Peyer's patch (tissue), 4 donors: ENCODE measurements around the gene NIPA2. TPM values are rescaled to one million over a fixed set of nuclear protein-coding genes. Genes with fewer than 3 reads are reported as not detected.

ENCODE experiments used
- DNase-seq, 3 donors: peaks; one replicate each; pipeline ENCODE4 v3.0.0-alpha.2; 2017 to 2019
- H3K27ac ChIP-seq, 4 donors: fragments of 200-600 bp; sonication (generic); one replicate each; pipeline ENCODE4 v1.5.1; 2016 to 2019
- H3K27me3 ChIP-seq, 2 donors: fragments of 200-600 bp; sonication (generic); one replicate each; pipeline ENCODE4 v1.5.1; 2019
- H3K36me3 ChIP-seq, 3 donors: fragments of 200-600 bp; sonication (generic); one replicate each; pipeline ENCODE4 v1.5.1; 2016 to 2019
- H3K4me1 ChIP-seq, 4 donors: fragments of 200-600 bp; sonication (generic); one replicate each; pipeline ENCODE4 v1.5.1; 2016 to 2019
- H3K4me3 ChIP-seq, 4 donors: fragments of 200-600 bp; sonication (generic); 1 replicate in 3 of 4; 2 replicates in 1 of 4; pipeline ENCODE4 v1.5.1; 2016 to 2019; ENCODE audit warnings: mild to moderate bottlenecking in 1 of 4
- H3K9me3 ChIP-seq, 4 donors: fragments of 200-600 bp; sonication (generic); one replicate each; pipeline ENCODE4 v1.5.1; 2016 to 2019; ENCODE audit warnings: mild to moderate bottlenecking in 1 of 4
- CTCF ChIP-seq, 6 experiments: fragments of 450-650 bp in 4 of 6; fragments of 200-600 bp in 2 of 6; sonication (generic) in 1 of 6; IDR thresholded peaks; one replicate each; pipeline ENCODE4 v1.5.1; 2017 to 2019; ENCODE audit warnings: antibody characterized with exemption in 6 of 6, mild to moderate bottlenecking in 3 of 6, moderate library complexity in 1 of 6
- POLR2A ChIP-seq, 2 donors: fragments of 450-650 bp; IDR thresholded peaks; one replicate each; pipeline ENCODE4 v1.5.1; 2017; ENCODE audit warnings: antibody characterized with exemption in 2 of 2, mild to moderate bottlenecking in 2 of 2, moderate library complexity in 2 of 2
- total RNA-seq, 4 donors: library from RNA; depleted of rRNA; stranded (reverse); fragments of >200 nt; gene quantifications; one replicate each; pipeline ENCODE4 v1.1.0, GENCODE V29; 2016

Gene NIPA2
- total RNA-seq, 4 donors from 2014 or later: 46.4 to 79.7 (median 65.7) TPM

- no peak for TF ChIP-seq CTCF (IDR thresholded peaks at IDR 0.05)
- no peak for TF ChIP-seq POLR2A (IDR thresholded peaks at IDR 0.05)
- H3K27ac ChIP-seq: no peak overlapping the region
- no peaks in the 10 kb centered on the region for H3K27me3 ChIP-seq
- peaks cover 0 to 17% (median 8%) of the 10 kb centered on the region in 4 donors for H3K4me1 ChIP-seq
- H3K36me3 ChIP-seq: peaks cover 0 to 50% (median 0%) of the 10 kb centered on the region in 3 donors
- DNase-seq: no peak
- H3K4me3 ChIP-seq: no peak overlapping the region
- no peaks in the 10 kb centered on the region for H3K9me3 ChIP-seq
Observed at GRCh38 chr15:22844421-22845288, 6.2 kb downstream of the NIPA2 start.

GRCh38 chr15:22845289-22845900 lies 6.9 kb downstream of the NIPA2 start:
- no peaks in the 10 kb centered on the region for H3K9me3 ChIP-seq
- no peak overlapping the region for H3K27ac ChIP-seq
- no peaks in the 10 kb centered on the region for H3K27me3 ChIP-seq
- peaks cover 0 to 55% (median 0%) of the 10 kb centered on the region in 3 donors for H3K36me3 ChIP-seq
- peaks cover 0 to 11% (median 4%) of the 10 kb centered on the region in 4 donors for H3K4me1 ChIP-seq
- DNase-seq: no peak
- no peak for TF ChIP-seq POLR2A (IDR thresholded peaks at IDR 0.05)
- TF ChIP-seq CTCF (IDR thresholded peaks at IDR 0.05): no peak
- H3K4me3 ChIP-seq: no peak overlapping the region

- no peak for TF ChIP-seq CTCF (IDR thresholded peaks at IDR 0.05)
- TF ChIP-seq POLR2A (IDR thresholded peaks at IDR 0.05): no peak
- H3K27ac ChIP-seq: no peak overlapping the region
- no peak for DNase-seq
Observed at GRCh38 chr15:22846073-22846472, 7.6 kb downstream of the NIPA2 start.

GRCh38 chr15:22850055-22850454 lies 11.6 kb downstream of the NIPA2 start:
- H3K27ac ChIP-seq: no peak overlapping the region
- no peaks in the 10 kb centered on the region for H3K27me3 ChIP-seq
- H3K4me1 ChIP-seq: no peaks in the 10 kb centered on the region
- DNase-seq: no peak
- H3K9me3 ChIP-seq: no peaks in the 10 kb centered on the region
- no peak overlapping the region for H3K4me3 ChIP-seq
- peaks cover 0 to 74% (median 0%) of the 10 kb centered on the region in 3 donors for H3K36me3 ChIP-seq
- TF ChIP-seq POLR2A (IDR thresholded peaks at IDR 0.05) (no peak), CTCF (IDR thresholded peaks at IDR 0.05) (no peak)

More at GRCh38 chr15:22846073-22846472, 7.6 kb downstream of the NIPA2 start:
- H3K4me1 ChIP-seq: peaks cover 0 to 5% (median under 1%) of the 10 kb centered on the region in 4 donors
- H3K36me3 ChIP-seq: peaks cover 0 to 55% (median 0%) of the 10 kb centered on the region in 3 donors
- no peak overlapping the region for H3K4me3 ChIP-seq
- H3K9me3 ChIP-seq: no peaks in the 10 kb centered on the region
- H3K27me3 ChIP-seq: no peaks in the 10 kb centered on the region

- Histone ChIP-seq H3K4me3 (no peak overlapping the region), H3K36me3 (peaks cover 0 to 75% (median 0%) of the 10 kb centered on the region in 3 donors), H3K27ac (no peak overlapping the region), H3K9me3 (no peaks in the 10 kb centered on the region), H3K4me1 (no peaks in the 10 kb centered on the region), H3K27me3 (no peaks in the 10 kb centered on the region)
- DNase-seq: no peak
- TF ChIP-seq CTCF (IDR thresholded peaks at IDR 0.05) (no peak), POLR2A (IDR thresholded peaks at IDR 0.05) (no peak)
Observed at GRCh38 chr15:22851513-22851912, 13.0 kb downstream of the NIPA2 start.
